ENCODE results near the gene MAEA.
"Not testable (repeated sequence)": the region's sequence is repeated elsewhere in the genome, so short reads cannot be mapped to it uniquely, and the experiment has no call there.

Gene MAEA

GRCh38 chr4:1291996-1292702 is 2.5 kb downstream of the MAEA start:
- H3K4me3 ChIP-seq (ENCODE audit: low read length) = no peak overlapping the region
- TF ChIP-seq CTCF (IDR thresholded peaks at IDR 0.05; ENCODE audit: insufficient read depth, low read depth, low read length, missing control alignments) = no peak
- DNase-seq (ENCODE audit: low read depth) = no peak

- not testable (repeated sequence) for DNase-seq (ENCODE audit: low read depth)
These were observed 3.0 kb downstream of the MAEA start for GRCh38 chr4:1292703-1293011.

GRCh38 chr4:1293531-1293941 is 3.8 kb downstream of the MAEA start:
- H3K4me3 ChIP-seq (ENCODE audit: low read length) = no peak overlapping the region
- no peak for TF ChIP-seq CTCF (IDR thresholded peaks at IDR 0.05; ENCODE audit: insufficient read depth, low read depth, low read length, missing control alignments)
- no peak for DNase-seq (ENCODE audit: low read depth)

More at GRCh38 chr4:1292703-1293011, 3.0 kb downstream of the MAEA start:
- not testable (repeated sequence) for H3K4me3 ChIP-seq (ENCODE audit: low read length)

GRCh38 chr4:1293991-1294390 is 4.3 kb downstream of the MAEA start:
- H3K4me3 ChIP-seq (ENCODE audit: low read length) = no peak overlapping the region
- no peak for DNase-seq (ENCODE audit: low read depth)
- no peak for TF ChIP-seq CTCF (IDR thresholded peaks at IDR 0.05; ENCODE audit: insufficient read depth, low read depth, low read length, missing control alignments)

- no peak overlapping the region for H3K4me3 ChIP-seq (ENCODE audit: low read length)
- no peak for DNase-seq (ENCODE audit: low read depth)
- no peak for TF ChIP-seq CTCF (IDR thresholded peaks at IDR 0.05; ENCODE audit: insufficient read depth, low read depth, low read length, missing control alignments)
These were observed 4.7 kb downstream of the MAEA start for GRCh38 chr4:1294424-1294823.

GRCh38 chr4:1294891-1295290 is 5.2 kb downstream of the MAEA start:
- no peak overlapping the region for H3K4me3 ChIP-seq (ENCODE audit: low read length)
- TF ChIP-seq CTCF (IDR thresholded peaks at IDR 0.05; ENCODE audit: insufficient read depth, low read depth, low read length, missing control alignments) = no peak
- DNase-seq (ENCODE audit: low read depth) = no peak

GRCh38 chr4:1295405-1296055 is 5.8 kb downstream of the MAEA start:
- no peak overlapping the region for H3K4me3 ChIP-seq (ENCODE audit: low read length)
- TF ChIP-seq CTCF (IDR thresholded peaks at IDR 0.05; ENCODE audit: insufficient read depth, low read depth, low read length, missing control alignments) = no peak
- no peak for DNase-seq (ENCODE audit: low read depth)

All from epithelial cell of esophagus (primary cell).